Hepatocyte (in vitro differentiated cells): ENCODE data around the gene OTOG. TPM values are rescaled to one million over a fixed set of nuclear protein-coding genes. Genes with fewer than 3 reads are reported as not detected.

Experiments used
- DNase-seq: peaks from one replicate; pipeline ENCODE4 v3.0.0-alpha.2; 2016; ENCODE audit warnings: low spot score
- H2AFZ ChIP-seq: fragments of 200-600 bp; sonication (generic); 2 replicates; pipeline ENCODE4 v1.6.0; 2016; ENCODE audit warnings: antibody characterized with exemption, mild to moderate bottlenecking
- H3K27ac ChIP-seq: fragments of 200-600 bp; sonication (generic); 2 replicates; pipeline ENCODE4 v1.5.1; 2016; ENCODE audit warnings: mild to moderate bottlenecking
- H3K27me3 ChIP-seq: fragments of 200-600 bp; sonication (generic); 2 replicates; pipeline ENCODE4 v1.6.1; 2016
- H3K36me3 ChIP-seq: fragments of 200-600 bp; sonication (generic); replicated peaks from 2 replicates; pipeline ENCODE4 v1.5.1; 2016; ENCODE audit warnings: low read depth; ENCODE audit not compliant: insufficient read depth
- H3K4me1 ChIP-seq: fragments of 200-600 bp; sonication (generic); 2 replicates; pipeline ENCODE4 v1.5.1; 2016; ENCODE audit warnings: mild to moderate bottlenecking, moderate library complexity; ENCODE audit not compliant: insufficient read depth
- H3K4me2 ChIP-seq: fragments of 200-600 bp; sonication (generic); 2 replicates; pipeline ENCODE4 v1.6.0; 2016
- H3K4me3 ChIP-seq: fragments of 200-600 bp; sonication (generic); 2 replicates; pipeline ENCODE4 v1.5.1; 2016; ENCODE audit warnings: mild to moderate bottlenecking
- H3K79me2 ChIP-seq: fragments of 200-600 bp; sonication (generic); 2 replicates; pipeline ENCODE4 v1.6.0; 2017; ENCODE audit warnings: mild to moderate bottlenecking
- H3K9me2 ChIP-seq: fragments of 200-600 bp; sonication (generic); replicated peaks from 2 replicates; pipeline ENCODE4 v1.6.0; 2017; ENCODE audit warnings: mild to moderate bottlenecking; ENCODE audit not compliant: insufficient read depth
- H3K9me3 ChIP-seq: fragments of 200-600 bp; sonication (generic); 2 replicates; pipeline ENCODE4 v1.5.1; 2016; ENCODE audit warnings: low read depth, mild to moderate bottlenecking
- H4K20me1 ChIP-seq: fragments of 200-600 bp; sonication (generic); 2 replicates; pipeline ENCODE4 v1.6.0; 2016; ENCODE audit warnings: mild to moderate bottlenecking; ENCODE audit not compliant: insufficient read depth, poor library complexity, severe bottlenecking
- EZH2 ChIP-seq: fragments of 200-600 bp; sonication (generic); IDR thresholded peaks from 2 replicates; pipeline ENCODE4 v1.6.1; 2016; ENCODE audit warnings: antibody characterized with exemption, mild to moderate bottlenecking, borderline replicate concordance
- EZH2phosphoT487 ChIP-seq: fragments of 200-600 bp; sonication (generic); IDR thresholded peaks from one replicate; pipeline ENCODE4 v1.6.1; 2018; ENCODE audit warnings: antibody characterized with exemption, mild to moderate bottlenecking, low read depth, moderate library complexity; ENCODE audit not compliant: unreplicated experiment, severe bottlenecking
- WGBS: methylation state at CpG from one replicate; pipeline ENCODE4 v1.1.6; 2016; ENCODE audit warnings: low lambda C conversion rate; ENCODE audit errors: missing lambda C conversion rate; 5-methylcytosine and 5-hydroxymethylcytosine counted together
- polyA plus RNA-seq: library from polyadenylated mRNA; unstranded; fragments of >200 nt; fragmentation: Nextera tagmentation; extraction: Ambion mirVana; gene quantifications from 2 replicates; pipeline ENCODE4 v1.2.1, GENCODE V29; 2016
- total RNA-seq: library from RNA; depleted of rRNA; stranded (reverse); fragments of >200 nt; gene quantifications from 2 replicates; pipeline ENCODE4 v1.2.3, GENCODE V29; 2014
- TF ChIP-seq, protein P1 (sequence below): fragments of 200-600 bp; sonication (generic); IDR thresholded peaks from 2 replicates; pipeline ENCODE4 v1.5.1; 2016; ENCODE audit warnings: antibody characterized with exemption, mild to moderate bottlenecking; ENCODE audit not compliant: poor library complexity

Gene OTOG
- total and polyA plus RNA-seq, 2 experiments from 2014 or later = 0.27 to 2.0 TPM

DNA sequence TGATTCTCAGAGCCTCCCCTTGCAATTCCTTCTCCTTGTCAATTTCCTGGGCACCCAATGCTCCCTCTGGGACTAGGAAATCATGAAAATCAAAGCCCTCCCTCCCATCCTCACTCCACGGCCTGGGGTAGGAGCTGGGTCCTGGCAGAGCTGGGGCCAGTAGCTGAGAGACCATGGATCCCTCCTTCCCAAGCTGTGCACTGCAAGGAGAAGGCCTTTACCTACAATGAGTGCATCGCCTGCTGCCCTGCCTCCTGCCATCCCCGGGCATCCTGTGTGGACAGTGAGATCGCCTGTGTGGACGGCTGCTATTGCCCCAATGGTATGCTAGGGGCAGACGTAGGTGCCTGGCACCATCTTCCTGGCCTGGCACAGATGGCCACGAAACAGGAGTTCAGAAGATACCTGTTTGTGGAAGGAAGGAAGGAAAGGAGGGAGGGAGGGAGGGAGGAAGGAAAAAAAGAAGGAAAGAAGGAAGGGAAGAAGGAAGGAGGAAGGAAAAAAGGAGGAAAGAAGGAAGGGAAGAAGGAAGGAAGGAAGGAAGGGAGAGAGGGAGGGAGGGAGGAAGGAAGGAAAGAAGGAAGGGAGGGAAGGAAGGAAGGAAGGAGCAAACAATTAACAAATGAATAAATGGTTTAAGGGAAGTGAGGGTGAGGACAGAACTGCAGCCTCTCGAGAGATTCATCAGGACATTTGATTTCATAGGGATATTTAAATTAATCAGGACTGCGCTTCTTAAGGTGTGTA, 12.5 kb downstream of the OTOG start:
- TF ChIP-seq, protein P1, sequence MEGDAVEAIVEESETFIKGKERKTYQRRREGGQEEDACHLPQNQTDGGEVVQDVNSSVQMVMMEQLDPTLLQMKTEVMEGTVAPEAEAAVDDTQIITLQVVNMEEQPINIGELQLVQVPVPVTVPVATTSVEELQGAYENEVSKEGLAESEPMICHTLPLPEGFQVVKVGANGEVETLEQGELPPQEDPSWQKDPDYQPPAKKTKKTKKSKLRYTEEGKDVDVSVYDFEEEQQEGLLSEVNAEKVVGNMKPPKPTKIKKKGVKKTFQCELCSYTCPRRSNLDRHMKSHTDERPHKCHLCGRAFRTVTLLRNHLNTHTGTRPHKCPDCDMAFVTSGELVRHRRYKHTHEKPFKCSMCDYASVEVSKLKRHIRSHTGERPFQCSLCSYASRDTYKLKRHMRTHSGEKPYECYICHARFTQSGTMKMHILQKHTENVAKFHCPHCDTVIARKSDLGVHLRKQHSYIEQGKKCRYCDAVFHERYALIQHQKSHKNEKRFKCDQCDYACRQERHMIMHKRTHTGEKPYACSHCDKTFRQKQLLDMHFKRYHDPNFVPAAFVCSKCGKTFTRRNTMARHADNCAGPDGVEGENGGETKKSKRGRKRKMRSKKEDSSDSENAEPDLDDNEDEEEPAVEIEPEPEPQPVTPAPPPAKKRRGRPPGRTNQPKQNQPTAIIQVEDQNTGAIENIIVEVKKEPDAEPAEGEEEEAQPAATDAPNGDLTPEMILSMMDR = no peak
- TF ChIP-seq EZH2 = no peak
- TF ChIP-seq EZH2phosphoT487 = no peak
- H2AFZ ChIP-seq = no peak overlapping the region
- H3K36me3 ChIP-seq = no peaks in the 10 kb centered on the region
- H3K4me3 ChIP-seq = no peak overlapping the region
- no peak overlapping the region for H3K27ac ChIP-seq
- H3K27me3 ChIP-seq = no peaks in the 10 kb centered on the region
- H3K4me2 ChIP-seq = no peak overlapping the region
- no peaks in the 10 kb centered on the region for H3K4me1 ChIP-seq
- no peaks in the 10 kb centered on the region for H4K20me1 ChIP-seq
- 92% methylated on average over 9 of the region's 9 CpGs for WGBS
- DNase-seq = no peak
- H3K9me3 ChIP-seq = no peaks in the 10 kb centered on the region
- H3K79me2 ChIP-seq = no peaks in the 10 kb centered on the region
- H3K9me2 ChIP-seq = no peaks in the 10 kb centered on the region

GRCh38 chr11:17560281-17561110, 13.4 kb downstream of the OTOG start:
- no peaks in the 10 kb centered on the region for H3K36me3 ChIP-seq
- no peaks in the 10 kb centered on the region for H3K4me1 ChIP-seq
- H3K27me3 ChIP-seq = no peaks in the 10 kb centered on the region
- H3K4me2 ChIP-seq = no peak overlapping the region
- H3K79me2 ChIP-seq = no peaks in the 10 kb centered on the region
- no peak overlapping the region for H3K4me3 ChIP-seq
- H4K20me1 ChIP-seq = no peaks in the 10 kb centered on the region
- H3K27ac ChIP-seq = no peak overlapping the region
- no peaks in the 10 kb centered on the region for H3K9me2 ChIP-seq
- H2AFZ ChIP-seq = no peak overlapping the region
- TF ChIP-seq, protein P1 = no peak
- TF ChIP-seq EZH2phosphoT487 = no peak
- no peak for TF ChIP-seq EZH2
- WGBS = 55% methylated on average over 12 of the region's 12 CpGs
- no peak for DNase-seq
- H3K9me3 ChIP-seq = no peaks in the 10 kb centered on the region

GRCh38 chr11:17561111-17561415, 14.0 kb downstream of the OTOG start:
- H4K20me1 ChIP-seq = no peaks in the 10 kb centered on the region
- H3K4me2 ChIP-seq = no peak overlapping the region
- no peak overlapping the region for H2AFZ ChIP-seq
- H3K4me1 ChIP-seq = no peaks in the 10 kb centered on the region
- no peaks in the 10 kb centered on the region for H3K9me2 ChIP-seq
- no peaks in the 10 kb centered on the region for H3K9me3 ChIP-seq
- no peak for DNase-seq
- WGBS = 90% methylated on average over 4 of the region's 4 CpGs
- H3K27me3 ChIP-seq = no peaks in the 10 kb centered on the region
- no peak for TF ChIP-seq EZH2phosphoT487
- TF ChIP-seq, protein P1 = no peak
- no peak for TF ChIP-seq EZH2
- H3K36me3 ChIP-seq = no peaks in the 10 kb centered on the region
- no peak overlapping the region for H3K27ac ChIP-seq
- no peaks in the 10 kb centered on the region for H3K79me2 ChIP-seq
- no peak overlapping the region for H3K4me3 ChIP-seq
